Measurements from ENCODE around the gene LMOD3. TPM values are rescaled to one million over a fixed set of nuclear protein-coding genes. Genes with fewer than 3 reads are reported as not detected.

The LMOD3 gene
- total and polyA plus RNA-seq, 9 of the 15 experiments (the other 6 are each of a cell fraction or from before 2014, with no cell fraction given) = 0.03 TPM; not detected in 8

DNA sequence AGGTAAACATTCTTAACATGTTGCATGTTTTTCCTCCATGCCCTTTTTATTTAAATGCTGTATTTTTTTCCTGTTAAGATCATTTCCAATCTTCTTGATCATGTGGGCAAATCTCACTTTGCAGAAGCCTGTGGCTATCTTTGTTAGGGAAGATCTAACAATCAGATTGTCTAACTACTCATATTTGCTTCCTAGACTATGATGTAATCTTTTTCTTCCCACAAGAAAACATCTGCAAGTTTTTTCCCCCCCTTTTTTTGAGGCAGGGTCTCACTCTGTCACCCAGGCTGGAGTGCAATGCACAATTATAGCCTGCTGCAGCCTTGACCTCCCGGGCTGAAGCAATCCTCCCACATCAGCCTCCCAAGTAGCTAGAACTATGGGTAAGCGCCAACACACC is 15.0 kb upstream of the LMOD3 start:
- no peaks in the 10 kb centered on the region; a peak in 1 of 5 replicates for H3K27me3 ChIP-seq (ENCODE audit: control insufficient read depth in 2 of 2, insufficient read depth in 2 of 2, low read length in 2 of 2)
- ATAC-seq = no peak
- H2AFZ ChIP-seq (ENCODE audit: low read depth, low read length) = no peak overlapping the region
- POLR2A ChIA-PET = no interaction called here
- H3K27ac ChIP-seq (ENCODE audit: extremely low read depth, low read depth, low read length) = no peak overlapping the region
- in situ Hi-C loops (cut with MboI) (no loop called here), intact Hi-C loops (cut with micrococcal nuclease) (no loop called here)
- H4K20me1 ChIP-seq (replicated peaks; ENCODE audit: control insufficient read depth, insufficient read depth, low read length) = no peaks in the 10 kb centered on the region
- no peak for TF ChIP-seq CTBP1 (IDR thresholded peaks at IDR 0.05; ENCODE audit: borderline replicate concordance)
- TF ChIP-seq ATF7 (IDR thresholded peaks at IDR 0.05) = peak; percentile 55; the same call in 1 of the 2 replicates
- BruUV-seq (replicated peaks) = no TSS peak
- no peak for DNase-seq (ENCODE audit: extremely low read depth in 1 of 4, low spot score in 3 of 4)
- H3K9ac ChIP-seq (ENCODE audit: insufficient read depth in 1 of 2, low read depth in 2 of 2, low read length in 2 of 2) = no peak overlapping the region
- H3K79me2 ChIP-seq (ENCODE audit: control insufficient read depth, insufficient read depth, low read length) = no peaks in the 10 kb centered on the region
- no peaks in the 10 kb centered on the region for H3K36me3 ChIP-seq (ENCODE audit: control insufficient read depth, insufficient read depth, low read length)
- FAIRE-seq = no peak
- H3K9me3 ChIP-seq (replicated peaks; ENCODE audit: control insufficient read depth, insufficient read depth, low read depth, low read length) = no peaks in the 10 kb centered on the region
- no peak overlapping the region for H3K4me2 ChIP-seq (ENCODE audit: insufficient read depth, low read length)
- WGBS (ENCODE audit: insufficient coverage, low coverage, missing lambda C conversion rate) = 0% methylated on average over 1 of the region's 2 CpGs
- CTCF ChIA-PET (ENCODE audit: low intra/inter-chr PET ratio) = no interaction called here
- H3K4me1 ChIP-seq (replicated peaks in 1 of 2; ENCODE audit: control insufficient read depth in 2 of 2, insufficient read depth in 2 of 2, low read length in 2 of 2) = peaks cover 0 to 4% of the 10 kb centered on the region in 2 experiments; a peak in 2 of 5 replicates
- H3K9me1 ChIP-seq (ENCODE audit: control insufficient read depth, insufficient read depth, low read length) = no peaks in the 10 kb centered on the region
- H3K4me3 ChIP-seq = no peak overlapping the region

DNA sequence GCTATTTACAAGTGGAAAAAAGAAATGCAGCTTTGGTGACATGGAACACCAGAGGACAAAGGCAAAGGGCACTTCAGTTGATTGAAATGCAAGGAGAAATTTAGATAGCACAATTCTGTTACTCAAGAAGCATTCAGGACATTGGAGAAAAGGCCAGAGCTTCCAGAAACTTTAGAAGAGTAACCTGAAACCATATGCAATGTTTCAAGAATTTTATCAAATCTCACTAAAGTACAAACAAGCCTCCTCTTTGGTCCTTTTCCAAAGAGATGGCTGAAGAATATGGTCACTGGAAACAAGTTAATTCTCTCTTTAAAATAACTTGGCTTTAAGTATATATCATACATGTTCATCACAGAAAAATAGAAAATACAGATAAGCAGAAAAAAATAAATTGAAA is 14.6 kb upstream of the LMOD3 start:
- no peaks in the 10 kb centered on the region for H4K20me1 ChIP-seq (replicated peaks; ENCODE audit: control insufficient read depth, insufficient read depth, low read length)
- H3K9me3 ChIP-seq (replicated peaks; ENCODE audit: control insufficient read depth, insufficient read depth, low read depth, low read length) = no peaks in the 10 kb centered on the region
- no peak overlapping the region for H3K27ac ChIP-seq (ENCODE audit: extremely low read depth, low read depth, low read length)
- ChIA-PET CTCF (ENCODE audit: low intra/inter-chr PET ratio) (no interaction called here), POLR2A (interaction anchor here (0.8 kb wide), 2 partner anchors 8 to 105 kb away, joined by 3 to 5 read pairs; no protein-coding TSS in a partner anchor)
- no peak for ATAC-seq
- in situ Hi-C loops (cut with MboI) (no loop called here), intact Hi-C loops (cut with micrococcal nuclease) (no loop called here)
- 0 out of 5 replicates have a peak, but pooled peaks cover 0 to under 1% of the 10 kb centered on the region in 2 experiments for H3K4me1 ChIP-seq (replicated peaks in 1 of 2; ENCODE audit: control insufficient read depth in 2 of 2, insufficient read depth in 2 of 2, low read length in 2 of 2)
- H3K4me3 ChIP-seq = no peak overlapping the region
- H3K9me1 ChIP-seq (ENCODE audit: control insufficient read depth, insufficient read depth, low read length) = no peaks in the 10 kb centered on the region
- H3K9ac ChIP-seq (ENCODE audit: insufficient read depth in 1 of 2, low read depth in 2 of 2, low read length in 2 of 2) = no peak overlapping the region
- H3K79me2 ChIP-seq (ENCODE audit: control insufficient read depth, insufficient read depth, low read length) = no peaks in the 10 kb centered on the region
- H3K27me3 ChIP-seq (ENCODE audit: control insufficient read depth in 2 of 2, insufficient read depth in 2 of 2, low read length in 2 of 2) = no peaks in the 10 kb centered on the region; a peak in 1 of 5 replicates
- H3K4me2 ChIP-seq (ENCODE audit: insufficient read depth, low read length) = no peak overlapping the region
- H3K36me3 ChIP-seq (ENCODE audit: control insufficient read depth, insufficient read depth, low read length) = no peaks in the 10 kb centered on the region
- no peak for FAIRE-seq
- BruUV-seq (replicated peaks) = no TSS peak
- DNase-seq (ENCODE audit: extremely low read depth in 1 of 4, low spot score in 3 of 4) = no peak
- no peak overlapping the region for H2AFZ ChIP-seq (ENCODE audit: low read depth, low read length)
- TF ChIP-seq TCF7L2 (IDR thresholded peaks at IDR 0.05; ENCODE audit: low read depth, low read length) = no peak
- TF ChIP-seq GABPA (tag; conservative IDR thresholded peaks at IDR 0.05; ENCODE audit: low read depth) = no peak
- TF ChIP-seq, protein P1, sequence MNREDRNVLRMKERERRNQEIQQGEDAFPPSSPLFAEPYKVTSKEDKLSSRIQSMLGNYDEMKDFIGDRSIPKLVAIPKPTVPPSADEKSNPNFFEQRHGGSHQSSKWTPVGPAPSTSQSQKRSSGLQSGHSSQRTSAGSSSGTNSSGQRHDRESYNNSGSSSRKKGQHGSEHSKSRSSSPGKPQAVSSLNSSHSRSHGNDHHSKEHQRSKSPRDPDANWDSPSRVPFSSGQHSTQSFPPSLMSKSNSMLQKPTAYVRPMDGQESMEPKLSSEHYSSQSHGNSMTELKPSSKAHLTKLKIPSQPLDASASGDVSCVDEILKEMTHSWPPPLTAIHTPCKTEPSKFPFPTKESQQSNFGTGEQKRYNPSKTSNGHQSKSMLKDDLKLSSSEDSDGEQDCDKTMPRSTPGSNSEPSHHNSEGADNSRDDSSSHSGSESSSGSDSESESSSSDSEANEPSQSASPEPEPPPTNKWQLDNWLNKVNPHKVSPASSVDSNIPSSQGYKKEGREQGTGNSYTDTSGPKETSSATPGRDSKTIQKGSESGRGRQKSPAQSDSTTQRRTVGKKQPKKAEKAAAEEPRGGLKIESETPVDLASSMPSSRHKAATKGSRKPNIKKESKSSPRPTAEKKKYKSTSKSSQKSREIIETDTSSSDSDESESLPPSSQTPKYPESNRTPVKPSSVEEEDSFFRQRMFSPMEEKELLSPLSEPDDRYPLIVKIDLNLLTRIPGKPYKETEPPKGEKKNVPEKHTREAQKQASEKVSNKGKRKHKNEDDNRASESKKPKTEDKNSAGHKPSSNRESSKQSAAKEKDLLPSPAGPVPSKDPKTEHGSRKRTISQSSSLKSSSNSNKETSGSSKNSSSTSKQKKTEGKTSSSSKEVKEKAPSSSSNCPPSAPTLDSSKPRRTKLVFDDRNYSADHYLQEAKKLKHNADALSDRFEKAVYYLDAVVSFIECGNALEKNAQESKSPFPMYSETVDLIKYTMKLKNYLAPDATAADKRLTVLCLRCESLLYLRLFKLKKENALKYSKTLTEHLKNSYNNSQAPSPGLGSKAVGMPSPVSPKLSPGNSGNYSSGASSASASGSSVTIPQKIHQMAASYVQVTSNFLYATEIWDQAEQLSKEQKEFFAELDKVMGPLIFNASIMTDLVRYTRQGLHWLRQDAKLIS (CRISPR knock-in tag; IDR thresholded peaks at IDR 0.05) = no peak
- TF ChIP-seq HMG20A (CRISPR knock-in tag; conservative IDR thresholded peaks at IDR 0.05) = no peak
- no peak for TF ChIP-seq SRSF7 (optimal IDR thresholded peaks at IDR 0.05; ENCODE audit: low read depth, low read length)
- TF ChIP-seq, protein P2, sequence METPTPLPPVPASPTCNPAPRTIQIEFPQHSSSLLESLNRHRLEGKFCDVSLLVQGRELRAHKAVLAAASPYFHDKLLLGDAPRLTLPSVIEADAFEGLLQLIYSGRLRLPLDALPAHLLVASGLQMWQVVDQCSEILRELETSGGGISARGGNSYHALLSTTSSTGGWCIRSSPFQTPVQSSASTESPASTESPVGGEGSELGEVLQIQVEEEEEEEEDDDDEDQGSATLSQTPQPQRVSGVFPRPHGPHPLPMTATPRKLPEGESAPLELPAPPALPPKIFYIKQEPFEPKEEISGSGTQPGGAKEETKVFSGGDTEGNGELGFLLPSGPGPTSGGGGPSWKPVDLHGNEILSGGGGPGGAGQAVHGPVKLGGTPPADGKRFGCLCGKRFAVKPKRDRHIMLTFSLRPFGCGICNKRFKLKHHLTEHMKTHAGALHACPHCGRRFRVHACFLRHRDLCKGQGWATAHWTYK (CRISPR knock-in tag; IDR thresholded peaks at IDR 0.05) = no peak
- TF ChIP-seq FOS (IDR thresholded peaks at IDR 0.05; ENCODE audit: extremely low read depth, insufficient read length) = no peak
- no peak for TF ChIP-seq HDAC3 (IDR thresholded peaks at IDR 0.05; ENCODE audit: borderline replicate concordance, partially characterized antibody)
- no peak for TF ChIP-seq SRSF1 (IDR thresholded peaks at IDR 0.05; ENCODE audit: low read depth, low read length)
- no peak for TF ChIP-seq TGIF2 (CRISPR knock-in tag; IDR thresholded peaks at IDR 0.05)
- TF ChIP-seq ZNF384 (IDR thresholded peaks at IDR 0.05; ENCODE audit: low read depth, low read length) = no peak

Data from K562 (cell line).